Stomach (tissue), 4 donors: Measurements from ENCODE around the gene OTULINL.

Source experiments
- EP300 ChIP-seq: sonication (generic); formaldehyde crosslinking; IDR thresholded peaks from one replicate; pipeline ENCODE4 v1.6.1; 2017; ENCODE audit warnings: antibody characterized with exemption
- POLR2A ChIP-seq, 4 donors: fragments of 450-650 bp; IDR thresholded peaks; one replicate each; pipeline ENCODE4 v1.6.1; 2016; ENCODE audit warnings: antibody characterized with exemption in 4 of 4, control low read depth in 2 of 4, mild to moderate bottlenecking in 1 of 4, moderate library complexity in 1 of 4
- POLR2AphosphoS5 ChIP-seq, 3 donors: sonication (generic); formaldehyde crosslinking; IDR thresholded peaks; one replicate each; pipeline ENCODE4 v1.6.1; 2016; ENCODE audit warnings: antibody characterized with exemption in 3 of 3

DNA sequence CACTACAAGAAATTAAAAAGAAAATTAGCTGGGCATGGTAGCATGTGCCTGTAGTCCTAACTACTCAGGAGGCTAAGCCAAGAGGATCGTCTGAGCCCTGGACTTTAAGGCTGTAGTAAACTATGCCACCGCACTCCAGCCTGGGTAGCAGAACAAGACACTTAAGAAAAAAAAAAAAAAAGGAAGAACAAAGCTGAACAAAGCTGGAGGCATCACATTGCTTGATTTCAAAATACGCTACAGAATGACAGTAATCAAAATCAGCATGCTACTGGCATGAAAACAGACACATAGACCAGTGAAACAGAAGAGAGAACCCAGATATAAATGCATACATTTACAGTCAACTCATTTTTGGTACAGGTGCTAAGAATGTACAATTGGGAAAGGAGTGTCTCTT is 68.5 kb downstream of the OTULINL start:
- no peak for TF ChIP-seq POLR2A (IDR thresholded peaks at IDR 0.05)
- no peak for TF ChIP-seq EP300
- no peak for TF ChIP-seq POLR2AphosphoS5 (IDR thresholded peaks at IDR 0.05)
